A549 (cell line): ENCODE results near the gene ZNF827.

Experiments
- CTCF ChIP-seq: fragments of >200 bp; sonication (Bioruptor Twin); formaldehyde crosslinking; IDR thresholded peaks from 3 replicates; pipeline ENCODE4 v1.5.1; 2016
- EP300 ChIP-seq, 2 experiments: fragments of >200 bp; sonication (Bioruptor Twin); formaldehyde crosslinking; IDR thresholded peaks; 2 replicates in 1 of 2; 3 replicates in 1 of 2; pipeline ENCODE4 v1.6.1; 2016 to 2017
- MAFK ChIP-seq: fragments of 450-650 bp; IDR thresholded peaks from 2 replicates; pipeline ENCODE4 v1.6.1; 2014; ENCODE audit not compliant: partially characterized antibody
- MYC ChIP-seq: IDR thresholded peaks from 2 replicates; pipeline ENCODE4 v1.6.1; 2012; ENCODE audit warnings: mild to moderate bottlenecking, inconsistent platforms, low read length, improper control_type of control experiment, borderline replicate concordance
- POLR2AphosphoS2 ChIP-seq: conservative IDR thresholded peaks from 2 replicates; pipeline ENCODE4 v1.6.1; 2012; ENCODE audit warnings: low read length, improper control_type of control experiment, inconsistent platforms
- ZNF302 ChIP-seq: fragments of 250-450 bp; sonication (Bioruptor Pico); IDR thresholded peaks from 2 replicates; pipeline ENCODE4 v1.9.0; 2021; ENCODE audit warnings: inconsistent platforms, mild to moderate bottlenecking, moderate library complexity
- TF ChIP-seq, protein P1 (sequence below): fragments of 200-600 bp; sonication (generic); IDR thresholded peaks from 2 replicates; pipeline ENCODE4 v1.6.1; 2016; ENCODE audit warnings: antibody characterized with exemption, mild to moderate bottlenecking, moderate library complexity

- TF ChIP-seq POLR2AphosphoS2, result no peak
- TF ChIP-seq MAFK, result no peak
- TF ChIP-seq ZNF302 (CRISPR knock-in tag), result no peak
- TF ChIP-seq CTCF, result no peak
- TF ChIP-seq MYC, result no peak
- peak in 1 of 2 experiments; percentile 13; a peak in 1 of 5 replicates for TF ChIP-seq EP300 (IDR thresholded peaks at IDR 0.05)
- TF ChIP-seq, protein P1, sequence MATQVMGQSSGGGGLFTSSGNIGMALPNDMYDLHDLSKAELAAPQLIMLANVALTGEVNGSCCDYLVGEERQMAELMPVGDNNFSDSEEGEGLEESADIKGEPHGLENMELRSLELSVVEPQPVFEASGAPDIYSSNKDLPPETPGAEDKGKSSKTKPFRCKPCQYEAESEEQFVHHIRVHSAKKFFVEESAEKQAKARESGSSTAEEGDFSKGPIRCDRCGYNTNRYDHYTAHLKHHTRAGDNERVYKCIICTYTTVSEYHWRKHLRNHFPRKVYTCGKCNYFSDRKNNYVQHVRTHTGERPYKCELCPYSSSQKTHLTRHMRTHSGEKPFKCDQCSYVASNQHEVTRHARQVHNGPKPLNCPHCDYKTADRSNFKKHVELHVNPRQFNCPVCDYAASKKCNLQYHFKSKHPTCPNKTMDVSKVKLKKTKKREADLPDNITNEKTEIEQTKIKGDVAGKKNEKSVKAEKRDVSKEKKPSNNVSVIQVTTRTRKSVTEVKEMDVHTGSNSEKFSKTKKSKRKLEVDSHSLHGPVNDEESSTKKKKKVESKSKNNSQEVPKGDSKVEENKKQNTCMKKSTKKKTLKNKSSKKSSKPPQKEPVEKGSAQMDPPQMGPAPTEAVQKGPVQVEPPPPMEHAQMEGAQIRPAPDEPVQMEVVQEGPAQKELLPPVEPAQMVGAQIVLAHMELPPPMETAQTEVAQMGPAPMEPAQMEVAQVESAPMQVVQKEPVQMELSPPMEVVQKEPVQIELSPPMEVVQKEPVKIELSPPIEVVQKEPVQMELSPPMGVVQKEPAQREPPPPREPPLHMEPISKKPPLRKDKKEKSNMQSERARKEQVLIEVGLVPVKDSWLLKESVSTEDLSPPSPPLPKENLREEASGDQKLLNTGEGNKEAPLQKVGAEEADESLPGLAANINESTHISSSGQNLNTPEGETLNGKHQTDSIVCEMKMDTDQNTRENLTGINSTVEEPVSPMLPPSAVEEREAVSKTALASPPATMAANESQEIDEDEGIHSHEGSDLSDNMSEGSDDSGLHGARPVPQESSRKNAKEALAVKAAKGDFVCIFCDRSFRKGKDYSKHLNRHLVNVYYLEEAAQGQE, result no peak
These were observed 203.3 kb downstream of the ZNF827 start for GRCh38 chr4:145735347-145735675.
